Skeletal muscle satellite cell (primary cell): Measurements from ENCODE around the gene G3BP1.
A peak's percentile ranks its signal among the peaks of the same experiment; 100 is the strongest.

Experiments used
- H3K27me3 ChIP-seq: 2 replicates; pipeline ENCODE4 v1.7.0; 2013; ENCODE audit warnings: low read length; ENCODE audit not compliant: control insufficient read depth, insufficient read depth
- H3K36me3 ChIP-seq: 2 replicates; pipeline ENCODE4 v1.7.0; 2013; ENCODE audit warnings: mild to moderate bottlenecking, control low read depth, low read length; ENCODE audit not compliant: insufficient read depth
- H3K4me1 ChIP-seq: 2 replicates; pipeline ENCODE4 v1.7.0; 2013; ENCODE audit warnings: low read length; ENCODE audit not compliant: control insufficient read depth, insufficient read depth
- H3K4me2 ChIP-seq: 2 replicates; pipeline ENCODE4 v1.7.0; 2013; ENCODE audit warnings: mild to moderate bottlenecking, low read length
- H3K4me3 ChIP-seq: 2 replicates; pipeline ENCODE4 v1.7.0; 2013; ENCODE audit warnings: low read length
- H3K9ac ChIP-seq: 2 replicates; pipeline ENCODE4 v1.7.0; 2013; ENCODE audit warnings: mild to moderate bottlenecking, low read depth, low read length, moderate library complexity
- H3K9me3 ChIP-seq: replicated peaks from 2 replicates; pipeline ENCODE4 v1.7.0; 2013; ENCODE audit warnings: mild to moderate bottlenecking, control low read depth, low read length

The G3BP1 gene

DNA sequence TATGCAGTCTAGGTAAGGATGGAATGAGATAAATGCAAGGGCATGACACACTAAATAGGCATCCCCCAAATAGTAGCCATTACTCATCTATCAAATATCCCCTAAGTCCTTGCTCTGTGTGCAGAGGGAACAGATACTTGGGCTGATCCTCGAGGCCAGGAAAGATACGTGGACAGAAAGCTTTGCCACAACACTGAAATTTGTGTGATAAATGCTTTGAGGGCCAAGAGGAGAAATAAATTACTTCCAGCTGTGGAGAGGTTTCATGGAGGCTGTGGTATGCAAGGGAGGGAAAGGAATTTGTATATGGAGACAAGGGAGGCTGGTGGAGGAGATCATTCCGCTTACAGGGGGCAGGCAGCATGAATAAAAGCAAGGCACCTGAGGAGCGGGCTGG is 31.8 kb upstream of the G3BP1 start:
- Histone ChIP-seq H3K4me1 (peaks cover 62% of the 10 kb centered on the region), H3K4me2 (peak overlapping the region; percentile 75), H3K4me3 (peak overlapping the region; percentile 57), H3K36me3 (peaks cover 8% of the 10 kb centered on the region), H3K9me3 (no peaks in the 10 kb centered on the region), H3K27me3 (no peaks in the 10 kb centered on the region), H3K9ac (peak overlapping the region; percentile 85)

GRCh38 chr5:151740336-151740942 is 31.3 kb upstream of the G3BP1 start:
- H3K27me3 ChIP-seq: no peaks in the 10 kb centered on the region
- H3K9ac ChIP-seq: peak overlapping the region; percentile 85
- H3K36me3 ChIP-seq: peaks cover 8% of the 10 kb centered on the region
- peaks cover 67% of the 10 kb centered on the region for H3K4me1 ChIP-seq
- H3K4me2 ChIP-seq: peak overlapping the region; percentile 75
- H3K9me3 ChIP-seq: no peaks in the 10 kb centered on the region
- H3K4me3 ChIP-seq: peak overlapping the region; percentile 57

DNA sequence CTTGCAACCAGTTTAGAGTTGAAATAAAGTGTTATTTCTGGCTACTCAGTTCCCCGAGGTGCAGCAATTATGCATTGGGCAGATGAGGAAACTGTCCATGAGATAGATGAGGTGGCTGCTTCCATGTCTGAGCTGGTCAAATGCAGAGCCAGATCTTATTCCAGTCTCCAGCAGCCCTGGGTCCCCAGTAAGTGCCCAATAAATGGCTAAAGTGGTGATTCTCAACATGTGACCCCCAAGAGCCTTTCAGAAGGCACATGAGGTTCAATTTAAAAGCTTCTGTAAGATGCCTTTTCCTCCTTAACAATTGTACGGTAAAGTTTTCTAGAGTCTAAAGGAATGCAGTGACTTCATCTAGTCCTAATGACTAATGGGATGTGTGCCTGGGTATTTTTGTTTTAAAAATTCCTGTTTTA is 30.8 kb upstream of the G3BP1 start:
- H3K36me3 ChIP-seq: peaks cover 8% of the 10 kb centered on the region
- H3K27me3 ChIP-seq: no peaks in the 10 kb centered on the region
- peak overlapping the region; percentile 75 for H3K4me2 ChIP-seq
- peak overlapping the region; percentile 85 for H3K9ac ChIP-seq
- peaks cover 72% of the 10 kb centered on the region for H3K4me1 ChIP-seq
- peak overlapping the region; percentile 57 for H3K4me3 ChIP-seq
- H3K9me3 ChIP-seq: no peaks in the 10 kb centered on the region

DNA sequence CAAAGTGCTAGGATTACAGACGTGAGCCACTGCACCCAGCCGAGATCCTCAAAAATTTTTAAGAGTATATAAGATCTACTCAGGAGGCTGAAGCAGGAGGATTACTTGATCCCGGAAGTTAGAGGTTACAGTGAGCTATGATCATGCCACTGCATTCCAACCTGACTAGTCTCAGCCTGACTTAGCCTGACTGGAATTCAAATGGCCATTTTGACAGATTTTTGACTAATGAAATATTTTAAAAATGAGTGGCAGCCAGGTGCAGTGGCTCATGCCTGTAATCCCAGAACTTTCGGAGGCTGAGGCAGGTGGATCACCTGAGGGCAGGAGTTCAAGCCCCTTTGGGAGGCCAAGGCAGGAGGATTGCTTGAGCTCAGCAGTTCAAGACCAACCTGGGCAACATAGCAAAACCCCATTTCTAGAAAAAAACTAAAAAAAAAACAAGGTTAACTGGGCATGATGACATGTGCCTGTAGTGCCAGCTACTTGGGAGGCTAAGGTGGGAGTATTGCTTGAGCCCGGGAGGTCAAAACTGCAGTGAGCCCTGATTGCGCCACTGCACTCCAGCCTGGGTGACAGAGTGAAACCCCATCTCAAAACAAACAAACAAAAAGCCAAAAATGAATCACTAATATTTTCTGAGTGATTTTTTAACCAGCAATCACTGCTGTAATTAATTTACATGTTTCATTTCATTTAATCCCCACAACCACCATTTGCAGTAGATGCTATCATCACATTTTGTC is 29.9 kb upstream of the G3BP1 start:
- H3K36me3 ChIP-seq: peaks cover 12% of the 10 kb centered on the region
- peak overlapping the region; percentile 85 for H3K9ac ChIP-seq
- H3K9me3 ChIP-seq: no peaks in the 10 kb centered on the region
- peaks cover 79% of the 10 kb centered on the region for H3K4me1 ChIP-seq
- no peaks in the 10 kb centered on the region for H3K27me3 ChIP-seq
- H3K4me3 ChIP-seq: peak overlapping the region; percentile 10
- H3K4me2 ChIP-seq: peak overlapping the region; percentile 75

DNA sequence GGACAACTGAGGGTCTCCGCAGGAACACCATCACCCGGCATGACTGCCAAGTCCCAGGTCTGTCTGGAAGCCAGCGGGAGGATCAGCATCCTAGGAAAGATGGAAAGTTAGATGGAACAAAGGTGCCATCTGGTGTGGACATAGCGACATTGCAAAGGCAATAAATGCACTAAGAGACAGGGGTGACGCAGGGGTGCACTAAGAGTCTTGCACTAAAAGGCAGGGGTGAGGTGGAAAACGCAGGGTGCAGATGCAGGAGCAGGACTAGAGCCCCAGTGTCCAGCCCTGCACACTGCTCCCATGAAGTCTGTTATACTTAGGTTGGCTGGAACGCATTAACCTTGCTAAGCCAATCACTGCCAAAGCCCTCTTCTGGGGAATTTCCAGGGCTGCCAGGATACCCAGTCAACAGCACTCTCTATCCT is 28.9 kb upstream of the G3BP1 start:
- H3K4me3 ChIP-seq: no peak overlapping the region
- H3K4me1 ChIP-seq: peaks cover 79% of the 10 kb centered on the region
- peaks cover 12% of the 10 kb centered on the region for H3K36me3 ChIP-seq
- H3K9ac ChIP-seq: no peak overlapping the region
- H3K9me3 ChIP-seq: no peaks in the 10 kb centered on the region
- H3K4me2 ChIP-seq: no peak overlapping the region
- no peaks in the 10 kb centered on the region for H3K27me3 ChIP-seq

DNA sequence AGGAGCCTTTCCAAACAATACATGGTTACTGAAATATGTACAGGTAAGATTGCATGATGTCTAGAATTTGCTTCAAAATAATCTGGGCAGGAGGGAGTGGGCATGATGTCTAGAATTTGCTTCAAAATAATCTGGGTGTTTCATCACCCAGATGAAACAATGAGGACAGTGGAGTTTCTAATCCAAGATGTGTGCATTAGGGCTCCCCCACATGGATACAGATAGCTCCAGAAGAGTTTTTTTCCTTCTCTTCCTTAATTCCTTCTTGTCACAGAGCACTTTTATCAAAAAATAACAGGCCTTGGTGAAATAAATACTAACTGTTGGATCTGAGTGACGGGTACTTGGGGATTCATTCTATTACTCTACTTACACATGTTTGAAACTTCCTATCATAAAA is 28.2 kb upstream of the G3BP1 start:
- Histone ChIP-seq H3K27me3 (no peaks in the 10 kb centered on the region), H3K4me2 (no peak overlapping the region), H3K9ac (no peak overlapping the region), H3K9me3 (no peaks in the 10 kb centered on the region), H3K4me3 (no peak overlapping the region), H3K36me3 (peaks cover 12% of the 10 kb centered on the region), H3K4me1 (peaks cover 73% of the 10 kb centered on the region)

DNA sequence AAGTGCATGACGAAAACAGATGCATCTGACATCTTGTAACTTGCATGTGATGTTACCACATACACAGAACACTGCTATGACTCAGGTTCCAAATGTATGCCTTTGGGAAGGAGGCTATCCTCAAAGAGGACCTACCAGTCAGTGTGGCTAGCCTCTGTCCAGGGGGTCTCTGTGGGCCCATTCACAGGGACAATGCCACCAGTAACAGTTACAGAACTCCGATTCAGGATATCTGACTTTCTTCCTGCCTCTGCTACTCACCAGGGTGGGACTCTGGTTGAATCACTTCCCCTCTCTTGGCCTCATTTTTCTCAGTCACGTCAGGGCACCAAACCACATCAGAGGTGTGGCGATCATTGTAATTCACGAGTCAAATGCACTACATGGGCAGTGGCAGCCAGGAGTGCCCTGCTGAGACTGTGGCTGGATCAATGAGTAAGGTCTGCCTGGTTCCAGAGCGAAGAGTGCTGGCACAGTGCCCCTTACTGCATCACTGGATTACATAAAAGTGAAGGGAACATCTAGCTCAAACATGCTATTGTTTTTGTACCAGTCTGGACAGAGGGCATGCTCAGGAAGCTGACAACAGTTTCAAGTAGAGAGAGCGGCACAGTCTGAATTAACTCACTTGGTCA is 26.6 kb upstream of the G3BP1 start:
- H3K27me3 ChIP-seq: no peaks in the 10 kb centered on the region
- peak overlapping the region; percentile 62 for H3K4me2 ChIP-seq
- H3K36me3 ChIP-seq: peaks cover 12% of the 10 kb centered on the region
- no peaks in the 10 kb centered on the region for H3K9me3 ChIP-seq
- peaks cover 60% of the 10 kb centered on the region for H3K4me1 ChIP-seq
- peak overlapping the region; percentile 51 for H3K9ac ChIP-seq
- peak overlapping the region; percentile 30 for H3K4me3 ChIP-seq

- Histone ChIP-seq H3K36me3 (peaks cover 12% of the 10 kb centered on the region), H3K27me3 (no peaks in the 10 kb centered on the region), H3K9ac (no peak overlapping the region), H3K4me2 (no peak overlapping the region), H3K4me1 (peaks cover 34% of the 10 kb centered on the region), H3K9me3 (no peaks in the 10 kb centered on the region), H3K4me3 (no peak overlapping the region)
These were observed 21.6 kb upstream of the G3BP1 start for GRCh38 chr5:151750121-151750520.

GRCh38 chr5:151751091-151751490 is 20.7 kb upstream of the G3BP1 start:
- H3K4me3 ChIP-seq: no peak overlapping the region
- H3K4me2 ChIP-seq: no peak overlapping the region
- H3K9ac ChIP-seq: no peak overlapping the region
- H3K27me3 ChIP-seq: no peaks in the 10 kb centered on the region
- H3K36me3 ChIP-seq: peaks cover 11% of the 10 kb centered on the region
- H3K4me1 ChIP-seq: peaks cover 24% of the 10 kb centered on the region
- no peaks in the 10 kb centered on the region for H3K9me3 ChIP-seq

DNA sequence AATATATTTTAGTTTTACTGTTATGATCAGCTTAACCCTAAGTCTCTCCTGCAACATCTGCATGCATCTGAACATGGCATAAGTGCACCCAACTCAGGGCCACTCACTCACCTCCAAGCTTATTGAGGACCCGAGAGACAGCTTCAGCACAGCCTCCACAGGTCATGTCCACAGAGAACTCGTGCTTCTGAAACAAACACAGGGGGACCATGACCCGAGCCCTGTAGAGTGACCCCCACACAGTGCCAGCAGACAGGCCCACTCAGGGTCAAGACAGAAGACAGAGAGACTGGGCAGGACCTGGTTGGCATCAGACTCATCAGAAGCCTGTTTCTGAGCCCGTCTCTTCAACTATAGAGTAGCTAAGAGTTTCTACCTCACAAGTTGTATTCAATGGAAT is 20.2 kb upstream of the G3BP1 start:
- Histone ChIP-seq H3K36me3 (peaks cover 8% of the 10 kb centered on the region), H3K4me3 (no peak overlapping the region), H3K9me3 (no peaks in the 10 kb centered on the region), H3K4me2 (no peak overlapping the region), H3K4me1 (peaks cover 19% of the 10 kb centered on the region), H3K27me3 (no peaks in the 10 kb centered on the region), H3K9ac (no peak overlapping the region)

DNA sequence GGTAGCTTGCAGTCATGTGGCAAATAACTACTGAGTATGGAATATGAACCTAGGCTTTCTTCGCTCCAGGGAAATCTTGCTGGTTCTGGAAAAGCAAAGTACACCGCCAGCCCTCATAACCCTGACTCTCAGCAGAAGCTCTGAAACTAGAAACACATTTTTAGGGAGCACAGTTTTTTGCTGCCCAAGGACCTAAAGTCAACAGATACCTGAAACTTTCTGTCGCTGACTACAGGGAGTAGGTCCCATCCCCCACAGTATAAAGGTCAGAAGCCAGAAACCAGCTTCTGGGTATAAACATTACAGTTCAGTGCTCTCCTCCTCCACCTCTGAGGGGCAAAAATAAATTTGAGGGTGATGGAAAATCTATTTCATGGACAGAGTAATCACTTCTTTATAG is 16.4 kb upstream of the G3BP1 start:
- no peak overlapping the region for H3K4me3 ChIP-seq
- H3K4me1 ChIP-seq: peaks cover 32% of the 10 kb centered on the region
- H3K9ac ChIP-seq: no peak overlapping the region
- no peaks in the 10 kb centered on the region for H3K9me3 ChIP-seq
- H3K4me2 ChIP-seq: no peak overlapping the region
- H3K36me3 ChIP-seq: peaks cover 8% of the 10 kb centered on the region
- H3K27me3 ChIP-seq: no peaks in the 10 kb centered on the region
